H1 (cell line): ENCODE data around the gene CYB5R2. TPM values are rescaled to one million over a fixed set of nuclear protein-coding genes. Genes with fewer than 3 reads are reported as not detected.

Source experiments
- CTCF ChIA-PET: fragments of 300-600 bp; sonication (Branson Sonifier 250); formaldehyde crosslinking; loops from one replicate; lab custom pipeline; 2021; ENCODE audit not compliant: partially characterized antibody; lab: Charles Lee
- POLR2A ChIA-PET: fragments of 300-600 bp; sonication (Branson Sonifier 250); formaldehyde crosslinking; loops from one replicate; lab custom pipeline; 2021; ENCODE audit warnings: inconsistent platforms; ENCODE audit not compliant: partially characterized antibody; lab: Charles Lee
- DNase-seq, 2 experiments: peaks; one replicate each; pipeline versions ENCODE4 v3.0.0 to v3.0.0-alpha.2; 2010 to 2022; ENCODE audit warnings: low spot score in 2 of 2, low read depth in 1 of 2, mixed read lengths in 1 of 2
- FAIRE-seq: peaks from 2 replicates; lab custom pipeline; 2011; peaks lifted over from hg19 to GRCh38; lab: Jason Lieb, UNC
- H2AFZ ChIP-seq: 2 replicates; pipeline ENCODE4 v1.8.1; 2012; ENCODE audit warnings: low read length, inconsistent platforms
- H2AK5ac ChIP-seq: 2 replicates; pipeline ENCODE4 v1.6.1; 2013; ENCODE audit warnings: low read depth, low read length
- H2BK120ac ChIP-seq: replicated peaks from 2 replicates; pipeline ENCODE3; 2013; ENCODE audit warnings: low read depth, low read length, inconsistent platforms
- H2BK12ac ChIP-seq: 2 replicates; pipeline ENCODE4 v1.6.1; 2013; ENCODE audit warnings: low read depth, low read length
- H2BK15ac ChIP-seq: 2 replicates; pipeline ENCODE4 v1.6.1; 2013; ENCODE audit warnings: low read length
- H2BK20ac ChIP-seq: 2 replicates; pipeline ENCODE4 v1.6.1; 2013; ENCODE audit warnings: low read length
- H2BK5ac ChIP-seq: 2 replicates; pipeline ENCODE4 v1.6.1; 2013; ENCODE audit warnings: low read depth, low read length
- H3K14ac ChIP-seq: 2 replicates; pipeline ENCODE4 v1.6.1; 2013; ENCODE audit warnings: inconsistent platforms; ENCODE audit not compliant: insufficient read length
- H3K18ac ChIP-seq: 2 replicates; pipeline ENCODE4 v1.6.1; 2013; ENCODE audit warnings: low read length; ENCODE audit errors: extremely low read depth
- H3K23ac ChIP-seq: 2 replicates; pipeline ENCODE4 v1.6.1; 2013; ENCODE audit warnings: inconsistent platforms; ENCODE audit not compliant: insufficient read length
- H3K23me2 ChIP-seq: 2 replicates; pipeline ENCODE4 v1.6.1; 2013; ENCODE audit warnings: low read depth, low read length
- H3K27ac ChIP-seq: 2 replicates; pipeline ENCODE4 v1.6.1; 2011; ENCODE audit warnings: low read depth, low read length, inconsistent platforms
- H3K27me3 ChIP-seq, 4 experiments: replicated peaks in 1 of 4; 1 replicate in 1 of 4; 2 replicates in 3 of 4; pipeline versions ENCODE4 v1.6.1 to v1.8.1; 2011 to 2013; ENCODE audit warnings: low read length in 3 of 4, mild to moderate bottlenecking in 3 of 4, inconsistent platforms in 2 of 4, mixed read lengths in 2 of 4, moderate library complexity in 1 of 4; ENCODE audit not compliant: control insufficient read depth in 3 of 4, insufficient read depth in 3 of 4; ENCODE audit errors: extremely low read depth in 1 of 4
- H3K36me3 ChIP-seq, 4 experiments: 2 replicates each; pipeline versions ENCODE4 v1.6.1 to v1.8.1; 2011 to 2013; ENCODE audit warnings: mild to moderate bottlenecking in 4 of 4, low read length in 3 of 4, moderate library complexity in 2 of 4, control low read depth in 1 of 4, inconsistent platforms in 1 of 4; ENCODE audit not compliant: insufficient read depth in 4 of 4, control insufficient read depth in 2 of 4
- H3K4ac ChIP-seq: replicated peaks from 2 replicates; pipeline ENCODE3; 2013; ENCODE audit warnings: low read length, low read depth, mixed read lengths, inconsistent platforms; ENCODE audit not compliant: insufficient read length
- H3K4me1 ChIP-seq, 4 experiments: replicated peaks in 1 of 4; 1 replicate in 1 of 4; 2 replicates in 3 of 4; pipeline versions ENCODE4 v1.6.1 to v1.8.1; 2011 to 2013; ENCODE audit warnings: low read length in 3 of 4, inconsistent platforms in 2 of 4, mixed read lengths in 1 of 4; ENCODE audit not compliant: insufficient read depth in 4 of 4, control insufficient read depth in 3 of 4
- H3K4me2 ChIP-seq, 2 experiments: 2 replicates each; pipeline versions ENCODE4 v1.6.1 to v1.8.1; 2011 to 2013; ENCODE audit warnings: low read depth in 2 of 2, low read length in 2 of 2, control low read depth in 1 of 2, inconsistent platforms in 1 of 2, mild to moderate bottlenecking in 1 of 2; ENCODE audit not compliant: insufficient read depth in 1 of 2
- H3K4me3 ChIP-seq, 4 experiments: fragments of 200-600, 300-600 bp in 1 of 4; sonication (generic), shearing (Covaris generic), sonication (Bioruptor Twin) in 1 of 4; 2 replicates each; pipeline versions ENCODE4 v1.5.1 to v1.8.1; 2011 to 2016; ENCODE audit warnings: low read length in 4 of 4, low read depth in 3 of 4, control low read depth in 2 of 4, inconsistent platforms in 2 of 4, mild to moderate bottlenecking in 2 of 4, mixed read lengths in 1 of 4, moderate library complexity in 1 of 4; ENCODE audit not compliant: insufficient read depth in 2 of 4; ENCODE audit errors: extremely low read depth in 1 of 4
- H3K56ac ChIP-seq: replicated peaks from 2 replicates; pipeline ENCODE3; 2013; ENCODE audit warnings: low read depth, mild to moderate bottlenecking, mixed read lengths, low read length, inconsistent platforms; ENCODE audit not compliant: insufficient read length
- H3K79me1 ChIP-seq: 2 replicates; pipeline ENCODE4 v1.6.1; 2013; ENCODE audit warnings: low read depth, low read length, control low read depth
- H3K79me2 ChIP-seq, 2 experiments: 2 replicates each; pipeline versions ENCODE4 v1.6.1 to v1.8.1; 2012 to 2013; ENCODE audit warnings: low read length in 2 of 2, mild to moderate bottlenecking in 2 of 2, inconsistent platforms in 1 of 2; ENCODE audit not compliant: insufficient read depth in 2 of 2, control insufficient read depth in 1 of 2
- H3K9ac ChIP-seq, 4 experiments: replicated peaks in 1 of 4; 1 replicate in 1 of 4; 2 replicates in 3 of 4; pipeline versions ENCODE4 v1.6.1 to v1.8.1; 2011 to 2013; ENCODE audit warnings: low read depth in 3 of 4, low read length in 3 of 4, control low read depth in 2 of 4, mild to moderate bottlenecking in 2 of 4, moderate library complexity in 2 of 4, inconsistent platforms in 1 of 4; ENCODE audit errors: extremely low read depth in 1 of 4
- H3K9me3 ChIP-seq, 2 experiments: 2 replicates each; pipeline versions ENCODE4 v1.6.1 to v1.8.1; 2012 to 2013; ENCODE audit warnings: mild to moderate bottlenecking in 2 of 2, moderate library complexity in 2 of 2, control low read depth in 1 of 2, inconsistent platforms in 1 of 2, low read depth in 1 of 2, low read length in 1 of 2, mixed read lengths in 1 of 2; ENCODE audit not compliant: insufficient read depth in 2 of 2
- H4K20me1 ChIP-seq, 2 experiments: replicated peaks in 1 of 2; 2 replicates each; pipeline versions ENCODE3 to v1.8.1; 2011 to 2013; ENCODE audit warnings: inconsistent platforms in 2 of 2, low read length in 2 of 2, mild to moderate bottlenecking in 1 of 2; ENCODE audit not compliant: insufficient read depth in 2 of 2, control insufficient read depth in 1 of 2
- H4K5ac ChIP-seq: 2 replicates; pipeline ENCODE4 v1.6.1; 2013; ENCODE audit warnings: low read length, low read depth, mixed read lengths, inconsistent platforms; ENCODE audit not compliant: insufficient read length
- H4K8ac ChIP-seq: 2 replicates; pipeline ENCODE4 v1.8.0; 2013; ENCODE audit warnings: mild to moderate bottlenecking, moderate library complexity, low read length, inconsistent platforms; ENCODE audit not compliant: insufficient read depth; ENCODE audit errors: extremely low read depth
- H4K91ac ChIP-seq: replicated peaks from 2 replicates; pipeline ENCODE3; 2013; ENCODE audit warnings: low read length, mixed read lengths, inconsistent platforms; ENCODE audit not compliant: insufficient read length
- CBX8 ChIP-seq: fragments of 300-800, 300-1000 bp; sonication (generic); IDR thresholded peaks from 2 replicates; pipeline ENCODE4 v1.7.1; 2016; ENCODE audit warnings: low read depth, low read length, borderline replicate concordance
- EP300 ChIP-seq, 2 experiments: IDR thresholded peaks; 1 replicate in 1 of 2; 2 replicates in 1 of 2; pipeline ENCODE4 v1.6.1; 2011 to 2012; ENCODE audit warnings: low read depth in 2 of 2, low read length in 2 of 2, mild to moderate bottlenecking in 2 of 2, borderline replicate concordance in 1 of 2, inconsistent platforms in 1 of 2, moderate library complexity in 1 of 2
- FOSL1 ChIP-seq: IDR thresholded peaks from 2 replicates; pipeline ENCODE4 v1.6.1; 2011; ENCODE audit warnings: mild to moderate bottlenecking, low read depth, low read length, moderate library complexity; ENCODE audit not compliant: insufficient read depth
- SIN3A ChIP-seq, 2 experiments: IDR thresholded peaks in 1 of 2; conservative IDR thresholded peaks in 1 of 2; 2 replicates each; pipeline ENCODE4 v1.6.1; 2011 to 2012; ENCODE audit warnings: low read length in 2 of 2, improper control_type of control experiment in 1 of 2, low read depth in 1 of 2, mild to moderate bottlenecking in 1 of 2
- WGBS, 2 experiments: shearing (Covaris generic) in 1 of 2; methylation state at CpG; one replicate each; pipeline versions ENCODE4 v1.1.6 to v1.1.7; 2013 to 2015; ENCODE audit warnings: low lambda C conversion rate in 2 of 2, mixed read lengths in 2 of 2, inconsistent platforms in 1 of 2, low coverage in 1 of 2, missing lambda C conversion rate in 1 of 2; ENCODE audit not compliant: insufficient replicate concordance in 2 of 2, insufficient coverage in 1 of 2, insufficient read length in 1 of 2; ENCODE audit errors: extremely low coverage in 1 of 2, missing lambda C conversion rate in 1 of 2; 5-methylcytosine and 5-hydroxymethylcytosine counted together
- polyA plus RNA-seq, 7 experiments: library from polyadenylated mRNA; depleted of rRNA in 3 of 7; stranded (reverse) in 5 of 7; unstranded in 2 of 7; fragments of >200 nt in 5 of 7; fragments of 200-250 nt in 2 of 7; gene quantifications; 1 replicate in 5 of 7; 2 replicates in 1 of 7; 4 replicates in 1 of 7; pipeline versions ENCODE4 v1.2.1 to v1.2.3, GENCODE V29; 2011 to 2013; ENCODE audit warnings: missing spikeins in 2 of 7, mixed read lengths in 2 of 7
- total RNA-seq: library from RNA; stranded (reverse); fragmentation: NEBNext Ultra II Directional; extraction: Animal tissue kit (Norgen Biotek cat#: 25700); gene quantifications from 2 replicates; pipeline ENCODE4 v1.2.1, GENCODE V29; 2021

Gene CYB5R2
- total and polyA plus RNA-seq, 2 of the 8 experiments (the other 6 are each of a cell fraction or from before 2014, with no cell fraction given) = 53.0 to 55.9 TPM

DNA sequence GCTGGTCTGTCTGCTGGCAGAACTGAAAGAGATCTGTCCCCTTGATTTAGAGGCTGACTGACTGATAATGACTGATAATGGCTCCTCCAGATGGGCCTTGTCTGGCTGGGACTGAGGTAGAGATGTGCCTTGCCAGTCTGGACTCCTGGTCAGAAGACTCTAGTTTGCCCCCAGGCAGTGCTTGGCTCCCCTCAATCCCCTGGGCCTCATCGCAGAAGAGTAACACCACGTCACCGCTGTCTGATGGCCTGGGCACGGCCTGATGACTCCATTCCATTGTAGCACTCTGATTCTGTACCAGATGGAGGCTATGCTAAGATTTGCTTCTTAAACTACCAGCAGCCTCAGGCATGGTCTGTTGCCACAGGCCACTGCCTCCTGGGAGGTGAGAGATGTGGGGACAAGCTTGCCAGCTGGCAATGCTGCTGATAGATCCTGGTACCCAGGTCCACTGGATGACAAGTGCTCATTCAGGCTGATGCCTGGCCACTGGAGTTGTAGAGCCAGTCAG is 19.1 kb downstream of the CYB5R2 start:
- H3K14ac ChIP-seq = no peak overlapping the region
- FAIRE-seq (no peak), DNase-seq (no peak)
- WGBS, 2 experiments = 94% methylated on average over 4 of the region's 4 CpGs; no CpG with 5 or more reads in 1 of the 2 experiments
- no peak overlapping the region for H3K18ac ChIP-seq
- no peak overlapping the region for H2BK120ac ChIP-seq
- ChIA-PET CTCF (interaction anchor here (0.6 to 16.4 kb wide), 10 partner anchors 11 to 207 kb away, joined by 3 to 325 read pairs (median 4); partner anchors contain the start of gene OLFML1), POLR2A (interaction anchor here (1.0 kb wide), 1 partner anchor 22 kb away, joined by 3 read pairs; no protein-coding TSS in a partner anchor)
- no peak overlapping the region for H4K91ac ChIP-seq
- no peaks in the 10 kb centered on the region for H3K23me2 ChIP-seq
- no peak overlapping the region for H3K27ac ChIP-seq
- no peak overlapping the region for H2BK20ac ChIP-seq
- no peaks in the 10 kb centered on the region for H3K4me1 ChIP-seq
- H3K4me3 ChIP-seq = no peak overlapping the region
- H3K56ac ChIP-seq = no peak overlapping the region
- H2AFZ ChIP-seq = no peak overlapping the region
- H3K9me3 ChIP-seq = no peaks in the 10 kb centered on the region
- H4K5ac ChIP-seq = no peak overlapping the region
- no peak overlapping the region for H2BK12ac ChIP-seq
- no peaks in the 10 kb centered on the region for H4K20me1 ChIP-seq
- H3K4ac ChIP-seq = no peak overlapping the region
- H3K9ac ChIP-seq = no peak overlapping the region
- no peak overlapping the region for H2AK5ac ChIP-seq
- H3K23ac ChIP-seq = no peak overlapping the region
- H2BK5ac ChIP-seq = no peak overlapping the region
- no peaks in the 10 kb centered on the region for H3K27me3 ChIP-seq
- no peaks in the 10 kb centered on the region; a peak in 2 of 8 replicates for H3K36me3 ChIP-seq
- H3K79me2 ChIP-seq = no peaks in the 10 kb centered on the region
- H3K4me2 ChIP-seq = no peak overlapping the region
- H2BK15ac ChIP-seq = no peak overlapping the region
- H4K8ac ChIP-seq = no peak overlapping the region
- H3K79me1 ChIP-seq = no peaks in the 10 kb centered on the region
- TF ChIP-seq SIN3A (conservative IDR thresholded peaks at IDR 0.05 in 1 of 2, IDR thresholded peaks at IDR 0.05 in 1 of 2; ENCODE audit: low read depth in 1 of 2, low read length in 2 of 2) (no peak), EP300 (IDR thresholded peaks at IDR 0.05; ENCODE audit: borderline replicate concordance in 1 of 2, low read depth in 2 of 2, low read length in 2 of 2) (no peak), FOSL1 (no peak), CBX8 (no peak)
